ENCODE measurements around the gene KCNK3. TPM values are rescaled to one million over a fixed set of nuclear protein-coding genes. Genes with fewer than 3 reads are reported as not detected.
A peak's percentile ranks its signal among the peaks of the same experiment; 100 is the strongest.
"Not testable (repeated sequence)": the region's sequence is repeated elsewhere in the genome, so short reads cannot be mapped to it uniquely, and the experiment has no call there.

Gene KCNK3
- total and polyA plus RNA-seq, 4 donors: 6.2 to 36.0 (median 24.4) TPM

- 100% methylated on average over 1 of the region's 3 CpGs for WGBS (ENCODE audit: insufficient coverage)
Observed at GRCh38 chr2:26743852-26744251, 51.3 kb downstream of the KCNK3 start.

DNA sequence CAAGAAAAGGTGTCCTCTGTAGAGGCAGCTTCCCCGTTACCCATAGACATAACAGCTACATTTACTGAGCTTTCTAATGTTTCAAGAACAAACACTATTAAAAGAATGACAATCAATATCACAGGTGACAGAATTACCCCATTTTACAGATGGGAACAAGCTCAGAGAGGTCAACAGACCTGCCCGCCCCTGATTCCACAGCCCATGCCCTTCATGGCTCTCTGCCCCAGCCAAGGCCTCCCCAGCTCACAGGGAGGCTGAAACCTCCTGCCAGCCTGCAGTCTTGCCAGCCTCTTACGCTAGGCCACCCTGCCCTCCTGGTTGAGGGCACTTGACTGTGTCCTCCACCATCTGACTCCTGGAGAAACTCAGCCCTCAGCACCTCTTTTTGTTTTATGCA, 52.4 kb downstream of the KCNK3 start:
- WGBS (ENCODE audit: insufficient coverage): 97% methylated on average over 3 of the region's 3 CpGs
- DNase-seq (ENCODE audit: low read depth in 4 of 6, low spot score in 6 of 6): no peak
- no peak overlapping the region for H3K27ac ChIP-seq (ENCODE audit: low read depth, low read length)
- peaks cover 3% of the 10 kb centered on the region for H3K4me1 ChIP-seq (ENCODE audit: control insufficient read depth, insufficient read depth, low read length)
- H3K9me3 ChIP-seq (ENCODE audit: control insufficient read depth, insufficient read depth, low read length): no peaks in the 10 kb centered on the region
- H3K36me3 ChIP-seq (ENCODE audit: control insufficient read depth, insufficient read depth, low read length): no peaks in the 10 kb centered on the region
- H3K27me3 ChIP-seq (ENCODE audit: control insufficient read depth, insufficient read depth, low read length): no peaks in the 10 kb centered on the region
- no peak overlapping the region for H3K4me3 ChIP-seq (ENCODE audit: low read depth, low read length)

More at GRCh38 chr2:26743852-26744251, 51.3 kb downstream of the KCNK3 start:
- Histone ChIP-seq H3K27ac (ENCODE audit: low read depth, low read length) (no peak overlapping the region), H3K4me1 (ENCODE audit: control insufficient read depth, insufficient read depth, low read length) (peaks cover 3% of the 10 kb centered on the region), H3K27me3 (ENCODE audit: control insufficient read depth, insufficient read depth, low read length) (no peaks in the 10 kb centered on the region), H3K4me3 (ENCODE audit: low read depth, low read length) (no peak overlapping the region), H3K36me3 (ENCODE audit: control insufficient read depth, insufficient read depth, low read length) (no peaks in the 10 kb centered on the region), H3K9me3 (ENCODE audit: control insufficient read depth, insufficient read depth, low read length) (no peaks in the 10 kb centered on the region)
- no peak for DNase-seq (ENCODE audit: low read depth in 4 of 6, low spot score in 6 of 6)

DNA sequence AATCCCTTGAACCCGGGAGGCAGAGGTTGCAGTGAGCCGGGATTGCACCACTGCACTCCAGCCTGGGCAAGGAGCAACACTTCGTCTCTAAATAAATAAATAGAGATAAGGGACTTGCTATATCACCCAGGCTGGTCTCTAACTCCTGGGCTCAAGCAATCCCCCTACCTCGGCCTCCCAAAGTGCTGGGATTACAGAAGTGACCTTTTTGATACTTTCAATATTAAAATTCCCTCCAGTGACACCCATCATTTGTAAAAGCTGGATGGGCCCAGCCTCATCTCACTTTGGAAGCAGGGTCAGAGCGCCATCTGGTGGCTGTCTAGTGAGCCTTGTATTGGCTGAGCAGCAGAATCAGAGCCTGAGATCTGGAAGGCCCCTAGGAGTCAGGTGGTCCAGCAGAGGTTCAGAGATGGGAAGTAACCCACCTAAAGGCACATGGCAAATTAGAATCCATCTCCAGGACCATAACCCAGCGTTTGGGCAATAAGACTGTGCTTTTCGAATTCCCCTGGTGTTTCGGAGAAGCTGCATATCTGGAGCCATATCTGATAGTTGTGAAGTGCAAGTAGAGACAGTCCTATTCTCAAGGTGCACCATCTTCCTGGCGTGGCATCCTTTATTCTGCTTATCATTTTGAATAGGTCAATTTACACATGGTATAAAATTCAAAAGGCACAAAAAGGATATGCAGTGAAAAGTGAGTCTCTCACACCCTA, 53.2 kb downstream of the KCNK3 start:
- no peaks in the 10 kb centered on the region for H3K9me3 ChIP-seq (ENCODE audit: control insufficient read depth, insufficient read depth, low read length)
- no peaks in the 10 kb centered on the region for H3K36me3 ChIP-seq (ENCODE audit: control insufficient read depth, insufficient read depth, low read length)
- DNase-seq (ENCODE audit: low read depth in 4 of 6, low spot score in 6 of 6): peak; percentile 69 to 96 (median 84)
- WGBS (ENCODE audit: insufficient coverage): 37% methylated on average over 5 of the region's 9 CpGs
- H3K27me3 ChIP-seq (ENCODE audit: control insufficient read depth, insufficient read depth, low read length): no peaks in the 10 kb centered on the region
- no peak overlapping the region for H3K4me3 ChIP-seq (ENCODE audit: low read depth, low read length)
- peaks cover 3% of the 10 kb centered on the region for H3K4me1 ChIP-seq (ENCODE audit: control insufficient read depth, insufficient read depth, low read length)
- no peak overlapping the region for H3K27ac ChIP-seq (ENCODE audit: low read depth, low read length)

DNA sequence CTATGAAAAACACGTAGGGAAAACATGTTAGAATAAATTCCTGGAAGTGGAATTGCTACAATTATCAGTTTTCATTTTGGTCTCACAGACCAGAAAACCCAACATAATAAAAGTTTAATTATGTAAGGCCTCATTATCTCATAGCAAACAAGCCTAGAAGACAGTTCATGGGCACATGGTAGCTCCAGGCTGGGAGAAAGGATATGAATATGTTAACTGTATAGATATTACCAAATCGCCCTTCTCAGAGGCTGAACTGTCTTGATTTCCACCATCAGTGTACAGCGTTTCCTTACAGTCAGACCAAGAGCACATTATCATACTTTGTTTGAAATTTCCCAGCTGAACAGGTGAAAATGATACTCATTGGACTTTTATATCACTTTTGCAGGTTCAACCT, 54.4 kb downstream of the KCNK3 start:
- no peak for DNase-seq (ENCODE audit: low read depth in 4 of 6, low spot score in 6 of 6)
- no peaks in the 10 kb centered on the region for H3K36me3 ChIP-seq (ENCODE audit: control insufficient read depth, insufficient read depth, low read length)
- peaks cover 3% of the 10 kb centered on the region for H3K4me1 ChIP-seq (ENCODE audit: control insufficient read depth, insufficient read depth, low read length)
- no peaks in the 10 kb centered on the region for H3K27me3 ChIP-seq (ENCODE audit: control insufficient read depth, insufficient read depth, low read length)
- H3K27ac ChIP-seq (ENCODE audit: low read depth, low read length): no peak overlapping the region
- no peak overlapping the region for H3K4me3 ChIP-seq (ENCODE audit: low read depth, low read length)
- H3K9me3 ChIP-seq (ENCODE audit: control insufficient read depth, insufficient read depth, low read length): no peaks in the 10 kb centered on the region
- WGBS (ENCODE audit: insufficient coverage): 80% methylated on average over 2 of the region's 3 CpGs

DNA sequence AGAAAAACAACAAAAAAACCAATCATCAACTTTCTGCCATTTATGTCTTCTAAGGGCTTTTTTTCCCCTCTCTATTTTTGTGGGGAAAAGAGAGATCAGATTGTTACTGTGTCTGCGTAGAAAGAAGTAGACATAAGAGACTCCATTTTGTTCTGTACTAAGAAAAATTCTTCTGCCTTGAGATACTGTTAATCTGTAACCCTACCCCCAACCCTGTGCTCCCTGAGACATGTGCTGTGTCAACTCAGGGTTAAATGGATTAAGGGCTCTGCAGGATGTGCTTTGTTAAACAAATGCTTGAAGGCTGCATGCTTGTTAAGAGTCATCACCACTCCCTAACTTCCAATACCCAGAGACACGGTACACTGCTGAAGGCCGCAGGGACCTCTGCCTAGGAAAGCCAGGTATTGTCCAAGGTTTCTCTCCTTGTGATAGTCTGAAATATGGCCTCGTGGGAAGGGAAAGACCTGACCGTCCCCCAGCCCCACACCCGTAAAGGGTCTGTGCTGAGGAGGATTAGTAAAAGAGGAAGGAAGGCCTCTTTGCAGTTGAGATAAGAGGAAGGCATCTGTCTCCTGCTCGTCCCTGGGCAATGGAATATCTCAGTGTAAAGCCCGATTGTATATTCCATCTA, 57.4 kb downstream of the KCNK3 start:
- H3K9me3 ChIP-seq (ENCODE audit: control insufficient read depth, insufficient read depth, low read length); H3K4me1 ChIP-seq (ENCODE audit: control insufficient read depth, insufficient read depth, low read length); H3K4me3 ChIP-seq (ENCODE audit: low read depth, low read length); H3K27me3 ChIP-seq (ENCODE audit: control insufficient read depth, insufficient read depth, low read length); DNase-seq (ENCODE audit: low read depth in 4 of 6, low spot score in 6 of 6); H3K36me3 ChIP-seq (ENCODE audit: control insufficient read depth, insufficient read depth, low read length); H3K27ac ChIP-seq (ENCODE audit: low read depth, low read length): not testable (repeated sequence)
- no CpG with 5 or more reads among the region's 8 CpGs for WGBS (ENCODE audit: insufficient coverage)

DNA sequence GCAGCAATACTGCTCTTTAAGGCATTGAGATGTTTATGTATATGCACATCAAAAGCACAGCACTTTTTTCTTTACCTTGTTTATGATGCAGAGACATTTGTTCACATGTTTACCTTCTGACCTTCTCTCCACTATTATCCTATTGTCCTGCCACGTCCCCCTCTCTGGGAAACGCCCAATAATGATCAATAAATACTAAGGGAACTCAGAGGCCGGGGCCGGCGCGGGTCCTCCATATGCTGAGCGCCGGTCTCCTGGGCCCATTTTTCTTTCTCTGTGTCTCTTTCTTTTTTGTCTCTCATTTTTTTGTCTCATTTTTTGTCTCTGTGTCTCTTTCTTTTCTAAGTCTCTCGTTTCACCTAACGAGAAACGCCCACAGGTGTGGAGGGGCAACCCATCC, 57.9 kb downstream of the KCNK3 start:
- not testable (repeated sequence) for DNase-seq (ENCODE audit: low read depth in 4 of 6, low spot score in 6 of 6); H3K4me1 ChIP-seq (ENCODE audit: control insufficient read depth, insufficient read depth, low read length); H3K36me3 ChIP-seq (ENCODE audit: control insufficient read depth, insufficient read depth, low read length); H3K27ac ChIP-seq (ENCODE audit: low read depth, low read length); H3K9me3 ChIP-seq (ENCODE audit: control insufficient read depth, insufficient read depth, low read length); H3K4me3 ChIP-seq (ENCODE audit: low read depth, low read length); H3K27me3 ChIP-seq (ENCODE audit: control insufficient read depth, insufficient read depth, low read length)
- 68% methylated on average over 8 of the region's 11 CpGs for WGBS (ENCODE audit: insufficient coverage)

DNA sequence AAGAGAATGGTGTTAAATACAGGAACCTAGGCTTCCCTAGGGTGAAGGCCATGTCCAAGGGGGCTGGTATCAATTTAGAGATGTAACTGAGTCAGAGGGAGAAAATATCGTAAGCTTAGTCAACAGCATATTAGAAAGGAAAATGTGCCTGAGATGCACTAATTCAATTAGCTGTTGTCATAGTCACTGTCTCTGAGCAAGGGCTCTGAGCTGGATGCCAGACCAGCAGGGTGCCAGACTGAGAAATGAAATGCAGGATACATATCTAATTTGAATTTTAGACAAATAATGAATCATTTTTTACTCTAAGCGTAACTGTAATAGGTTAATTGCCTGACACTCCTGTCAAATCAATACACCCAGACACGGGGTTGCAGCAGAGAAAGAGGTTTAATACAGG, 60.1 kb downstream of the KCNK3 start:
- peak in 2 of 6 donors; percentile 48 to 83 for DNase-seq (ENCODE audit: low read depth in 4 of 6, low spot score in 6 of 6)

GRCh38 chr2:26754539-26754938, 62.0 kb downstream of the KCNK3 start:
- no peaks in the 10 kb centered on the region for H3K9me3 ChIP-seq (ENCODE audit: control insufficient read depth, insufficient read depth, low read length)
- no peaks in the 10 kb centered on the region for H3K36me3 ChIP-seq (ENCODE audit: control insufficient read depth, insufficient read depth, low read length)
- 100% methylated on average over 3 of the region's 4 CpGs for WGBS (ENCODE audit: insufficient coverage)
- no peak for DNase-seq (ENCODE audit: low read depth in 4 of 6, low spot score in 6 of 6)
- no peaks in the 10 kb centered on the region for H3K4me1 ChIP-seq (ENCODE audit: control insufficient read depth, insufficient read depth, low read length)
- H3K27ac ChIP-seq (ENCODE audit: low read depth, low read length): no peak overlapping the region
- H3K27me3 ChIP-seq (ENCODE audit: control insufficient read depth, insufficient read depth, low read length): no peaks in the 10 kb centered on the region
- no peak overlapping the region for H3K4me3 ChIP-seq (ENCODE audit: low read depth, low read length)

More for the DNA sequence above, 60.1 kb downstream of the KCNK3 start:
- no peaks in the 10 kb centered on the region for H3K9me3 ChIP-seq (ENCODE audit: control insufficient read depth, insufficient read depth, low read length)
- no CpG with 5 or more reads among the region's 3 CpGs for WGBS (ENCODE audit: insufficient coverage)
- H3K36me3 ChIP-seq (ENCODE audit: control insufficient read depth, insufficient read depth, low read length): no peaks in the 10 kb centered on the region
- no peak overlapping the region for H3K4me3 ChIP-seq (ENCODE audit: low read depth, low read length)
- no peaks in the 10 kb centered on the region for H3K4me1 ChIP-seq (ENCODE audit: control insufficient read depth, insufficient read depth, low read length)
- H3K27me3 ChIP-seq (ENCODE audit: control insufficient read depth, insufficient read depth, low read length): no peaks in the 10 kb centered on the region
- H3K27ac ChIP-seq (ENCODE audit: low read depth, low read length): no peak overlapping the region

DNA sequence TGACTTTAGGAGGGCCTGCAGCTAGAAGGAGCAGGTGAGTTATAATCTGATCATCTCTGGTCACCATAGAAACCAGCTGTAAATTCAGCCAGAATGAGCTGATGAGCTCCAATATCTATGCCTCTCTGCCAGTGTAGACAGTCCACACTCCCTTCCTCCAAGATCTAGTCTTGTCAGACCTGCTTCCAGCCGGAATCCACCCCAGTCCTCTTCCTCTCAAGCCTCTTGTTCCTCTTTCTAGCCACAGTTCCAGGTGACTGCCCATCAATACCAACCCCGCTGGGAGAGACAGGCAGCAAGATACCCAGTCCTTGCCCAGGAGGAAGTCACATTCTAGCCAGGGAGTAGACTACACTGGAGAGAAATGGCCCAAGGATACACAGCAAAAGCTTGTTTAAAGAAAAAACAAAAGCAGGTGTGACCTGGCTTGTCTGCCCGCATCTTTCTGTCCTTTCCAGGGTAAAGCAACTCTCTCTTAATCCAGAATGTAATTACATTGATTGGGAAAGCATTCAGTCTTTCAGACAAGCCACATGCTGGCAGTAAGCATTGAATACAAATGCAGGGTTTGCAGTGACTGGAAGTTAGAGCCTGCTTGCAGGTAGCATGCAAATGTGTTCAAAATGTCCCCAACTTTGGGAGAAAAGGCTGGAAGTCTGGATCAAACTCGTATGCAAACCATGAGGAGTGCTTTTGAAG, 62.6 kb downstream of the KCNK3 start:
- DNase-seq (ENCODE audit: low read depth in 4 of 6, low spot score in 6 of 6): peak in 1 of 6 donors; percentile 42
- Histone ChIP-seq H3K27ac (ENCODE audit: low read depth, low read length) (no peak overlapping the region), H3K27me3 (ENCODE audit: control insufficient read depth, insufficient read depth, low read length) (no peaks in the 10 kb centered on the region), H3K9me3 (ENCODE audit: control insufficient read depth, insufficient read depth, low read length) (no peaks in the 10 kb centered on the region), H3K4me1 (ENCODE audit: control insufficient read depth, insufficient read depth, low read length) (no peaks in the 10 kb centered on the region), H3K36me3 (ENCODE audit: control insufficient read depth, insufficient read depth, low read length) (no peaks in the 10 kb centered on the region), H3K4me3 (ENCODE audit: low read depth, low read length) (no peak overlapping the region)
- WGBS (ENCODE audit: insufficient coverage): 56% methylated on average over 3 of the region's 4 CpGs
